ENCODE data around the gene CDH3.

The CDH3 gene

DNA sequence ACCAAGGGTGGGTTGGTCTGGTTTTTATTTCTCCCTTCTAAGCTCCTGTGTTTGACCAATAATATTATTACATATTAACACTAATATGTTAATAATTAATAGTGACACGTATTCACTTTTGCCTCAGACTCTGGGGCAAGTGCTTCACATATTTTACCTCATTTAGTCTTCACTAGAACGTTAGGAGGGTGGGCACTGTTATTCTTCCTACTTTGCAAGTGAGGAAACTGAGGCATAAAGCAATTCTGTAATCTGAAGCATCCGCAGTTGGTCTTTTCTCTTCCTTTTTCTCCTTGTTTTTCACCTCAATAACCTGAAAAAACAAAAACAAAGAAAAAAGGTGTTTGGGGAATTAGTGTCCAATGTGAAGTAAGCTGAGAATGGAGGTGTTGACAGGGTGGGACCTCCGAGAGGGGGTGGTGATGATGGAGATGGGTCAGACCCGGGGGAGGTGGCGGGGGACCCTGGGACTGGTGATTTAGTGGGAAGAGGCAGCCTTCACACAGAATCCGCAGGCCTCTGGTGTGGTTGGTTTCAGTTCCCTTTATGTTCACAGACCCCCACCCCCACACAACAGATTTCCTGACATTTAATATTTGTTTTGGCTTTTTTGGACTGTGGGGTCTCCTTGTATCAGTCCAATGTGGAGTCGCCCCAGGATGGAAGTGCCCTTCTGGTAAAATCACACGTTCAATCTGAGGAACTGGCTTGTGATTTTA is 95.7 kb downstream of the CDH3 start:
- Histone ChIP-seq H3K27ac (peak overlapping the region in 5 of 11 experiments; percentile 11 to 41 (median 35); a peak in 7 of 22 replicates), H4K20me1 (peaks cover 0 to 33% (median 5%) of the 10 kb centered on the region in 11 experiments; a peak in 9 of 22 replicates), H3K9ac (no peak overlapping the region), H3K27me3 (peaks cover 29 to 51% (median 32%) of the 10 kb centered on the region in 11 experiments), H3K4me3 (0 out of 20 replicates have a peak overlapping the region, but pooled peaks of 1 of the 10 experiments have one; percentile 2), H3K4me1 (peaks cover 38 to 44% (median 41%) of the 10 kb centered on the region in 10 experiments), H3K9me3 (replicated peaks in 1 of 11) (peaks cover 0 to 7% (median 0%) of the 10 kb centered on the region in 11 experiments; a peak in 2 of 22 replicates), H3K4me2 (peak overlapping the region; percentile 68 to 85 (median 78)), H3K36me3 (no peaks in the 10 kb centered on the region)
- no peak for TF ChIP-seq Cebpa-rat (IDR thresholded peaks at IDR 0.05)

DNA sequence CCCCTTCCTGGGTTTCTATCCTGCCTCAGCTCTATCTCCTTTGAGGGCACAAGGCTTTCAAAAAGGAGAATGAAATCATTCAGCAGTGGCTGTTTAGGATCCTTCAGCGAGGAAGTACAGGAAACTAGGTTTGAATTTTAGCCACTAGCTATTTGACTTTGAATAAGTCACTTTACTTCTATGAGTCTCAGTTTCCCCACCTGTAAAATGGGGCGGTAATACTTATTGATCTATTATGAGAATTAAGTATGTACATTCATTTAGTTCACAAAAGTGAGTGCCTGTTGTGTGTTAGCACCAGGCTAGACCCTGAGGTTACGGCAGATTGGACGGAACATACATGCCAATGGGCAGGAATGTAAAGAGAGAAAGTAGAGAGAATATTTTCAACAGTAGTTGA is 98.6 kb downstream of the CDH3 start:
- Histone ChIP-seq H3K4me2 (no peak overlapping the region), H3K9ac (no peak overlapping the region), H3K36me3 (no peaks in the 10 kb centered on the region), H3K4me3 (no peak overlapping the region), H4K20me1 (peaks cover 0 to 27% (median 0%) of the 10 kb centered on the region in 11 experiments; a peak in 6 of 22 replicates), H3K27ac (no peak overlapping the region), H3K27me3 (peaks cover under 1 to 26% (median 3%) of the 10 kb centered on the region in 11 experiments; a peak in 21 of 22 replicates), H3K4me1 (peaks cover 38 to 44% (median 41%) of the 10 kb centered on the region in 10 experiments), H3K9me3 (replicated peaks in 1 of 11) (no peaks in the 10 kb centered on the region)
- TF ChIP-seq Cebpa-rat (IDR thresholded peaks at IDR 0.05): no peak

DNA sequence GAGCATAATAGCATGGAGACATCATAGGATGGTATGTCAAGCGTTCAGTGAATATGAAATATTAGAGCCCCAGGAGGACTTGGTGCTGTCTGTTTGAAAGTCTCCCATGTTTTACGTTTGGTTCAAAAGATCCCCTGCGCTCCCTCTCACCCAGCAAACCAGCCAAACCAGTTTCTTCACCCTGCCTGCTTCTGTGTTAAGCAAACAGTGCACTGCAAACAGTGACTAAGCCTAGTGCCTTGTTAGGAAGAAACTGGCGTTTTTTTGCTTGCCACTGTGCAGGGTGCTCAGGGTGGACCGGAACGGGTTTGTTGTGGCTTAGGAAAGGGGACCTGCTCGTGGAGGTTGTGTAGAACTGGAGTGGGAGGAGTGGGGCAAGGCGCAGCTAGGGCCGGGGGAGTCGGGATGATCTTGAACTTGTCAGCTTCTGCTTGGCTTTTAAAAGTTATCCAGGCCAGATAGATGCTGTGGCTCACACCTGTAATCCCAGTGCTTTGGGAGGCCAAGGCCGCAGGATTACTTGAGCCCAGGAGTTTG is 99.7 kb downstream of the CDH3 start:
- Histone ChIP-seq H3K27ac (no peak overlapping the region), H3K9me3 (replicated peaks in 1 of 11) (no peaks in the 10 kb centered on the region), H4K20me1 (peaks cover 0 to 26% (median 0%) of the 10 kb centered on the region in 11 experiments; a peak in 6 of 22 replicates), H3K9ac (no peak overlapping the region), H3K27me3 (peaks cover 0 to 23% (median 0%) of the 10 kb centered on the region in 11 experiments; a peak in 9 of 22 replicates), H3K36me3 (no peaks in the 10 kb centered on the region), H3K4me3 (no peak overlapping the region), H3K4me2 (no peak overlapping the region), H3K4me1 (peaks cover 33 to 35% (median 33%) of the 10 kb centered on the region in 10 experiments)
- TF ChIP-seq Cebpa-rat (IDR thresholded peaks at IDR 0.05): no peak

DNA sequence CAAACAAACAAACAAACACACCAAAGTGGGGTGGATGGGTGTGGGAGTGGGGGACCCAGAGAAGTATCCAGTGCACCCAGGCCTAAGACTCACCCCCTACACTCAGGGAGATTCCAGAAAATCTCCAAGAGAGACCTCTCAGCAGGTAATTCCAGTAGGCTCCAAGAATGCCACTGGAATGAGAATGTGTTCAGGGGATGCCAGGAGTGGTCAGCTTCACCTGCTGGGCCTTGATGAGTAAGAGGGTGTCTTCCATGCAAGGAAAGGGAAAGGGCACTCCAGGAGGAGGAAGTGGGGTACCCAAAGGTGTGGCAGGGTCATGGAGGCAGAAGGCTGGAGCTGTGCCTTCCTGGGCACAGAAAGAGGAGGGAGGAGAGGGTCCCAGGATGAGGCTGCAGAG is 101.8 kb downstream of the CDH3 start:
- no peak overlapping the region for H3K4me2 ChIP-seq
- peaks cover 11 to 13% (median 12%) of the 10 kb centered on the region in 10 experiments for H3K4me1 ChIP-seq
- no peak overlapping the region for H3K27ac ChIP-seq
- H3K36me3 ChIP-seq: no peaks in the 10 kb centered on the region
- no peak overlapping the region for H3K9ac ChIP-seq
- no peak overlapping the region for H3K4me3 ChIP-seq
- no peak for TF ChIP-seq Cebpa-rat (IDR thresholded peaks at IDR 0.05)
- no peaks in the 10 kb centered on the region for H3K9me3 ChIP-seq (replicated peaks in 1 of 11)
- H3K27me3 ChIP-seq: peaks cover 0 to 19% (median 0%) of the 10 kb centered on the region in 11 experiments; a peak in 9 of 22 replicates
- H4K20me1 ChIP-seq: peaks cover 0 to 15% (median 0%) of the 10 kb centered on the region in 11 experiments; a peak in 4 of 22 replicates

DNA sequence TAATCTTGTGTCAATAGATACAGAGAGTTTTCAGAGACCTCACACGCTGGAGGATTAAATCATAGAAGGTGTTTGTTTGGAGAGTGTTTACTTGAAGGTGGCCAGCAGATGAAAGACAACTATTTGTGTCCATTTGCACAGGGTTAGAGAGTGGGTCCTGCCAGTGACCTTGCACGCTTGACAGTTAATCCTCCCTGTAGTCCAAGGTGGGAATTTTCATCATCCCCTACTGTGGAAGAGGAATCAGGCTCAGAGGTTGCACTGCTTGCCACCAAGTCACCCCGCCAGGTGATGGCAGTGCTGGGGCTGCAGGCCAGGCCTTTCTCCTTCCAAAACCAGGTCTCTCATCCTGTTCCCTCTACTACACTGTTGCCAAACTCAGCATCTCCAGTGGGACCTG is 104.3 kb downstream of the CDH3 start:
- no peak overlapping the region for H3K4me3 ChIP-seq
- H3K4me1 ChIP-seq: no peaks in the 10 kb centered on the region
- no peaks in the 10 kb centered on the region for H3K36me3 ChIP-seq
- TF ChIP-seq Cebpa-rat (IDR thresholded peaks at IDR 0.05): no peak
- H3K9me3 ChIP-seq (replicated peaks in 1 of 11): no peaks in the 10 kb centered on the region
- no peak overlapping the region for H3K27ac ChIP-seq
- peaks cover 0 to 4% (median 0%) of the 10 kb centered on the region in 11 experiments; a peak in 1 of 22 replicates for H3K27me3 ChIP-seq
- no peak overlapping the region for H3K4me2 ChIP-seq
- H3K9ac ChIP-seq: no peak overlapping the region
- peaks cover 0 to 12% (median 0%) of the 10 kb centered on the region in 11 experiments; a peak in 1 of 22 replicates for H4K20me1 ChIP-seq

All from BLaER1 treated with 17β-estradiol and CSF1 and Interleukin-3, amounts not matched to agents 10 nM and 100 nM (cell line).